Lower leg skin (tissue), 3 donors: ENCODE measurements around the gene PI16.

Source experiments
- POLR2A ChIP-seq, 2 donors: fragments of 450-650 bp; IDR thresholded peaks; one replicate each; pipeline ENCODE4 v1.6.1; 2016 to 2017; ENCODE audit warnings: antibody characterized with exemption in 2 of 2, mild to moderate bottlenecking in 1 of 2, moderate library complexity in 1 of 2
- TF ChIP-seq, protein P1 (sequence below), 3 donors: fragments of 450-650 bp; IDR thresholded peaks; one replicate each; pipeline ENCODE4 v1.5.1; 2016; ENCODE audit warnings: antibody characterized with exemption in 3 of 3, mild to moderate bottlenecking in 3 of 3, moderate library complexity in 2 of 3

DNA sequence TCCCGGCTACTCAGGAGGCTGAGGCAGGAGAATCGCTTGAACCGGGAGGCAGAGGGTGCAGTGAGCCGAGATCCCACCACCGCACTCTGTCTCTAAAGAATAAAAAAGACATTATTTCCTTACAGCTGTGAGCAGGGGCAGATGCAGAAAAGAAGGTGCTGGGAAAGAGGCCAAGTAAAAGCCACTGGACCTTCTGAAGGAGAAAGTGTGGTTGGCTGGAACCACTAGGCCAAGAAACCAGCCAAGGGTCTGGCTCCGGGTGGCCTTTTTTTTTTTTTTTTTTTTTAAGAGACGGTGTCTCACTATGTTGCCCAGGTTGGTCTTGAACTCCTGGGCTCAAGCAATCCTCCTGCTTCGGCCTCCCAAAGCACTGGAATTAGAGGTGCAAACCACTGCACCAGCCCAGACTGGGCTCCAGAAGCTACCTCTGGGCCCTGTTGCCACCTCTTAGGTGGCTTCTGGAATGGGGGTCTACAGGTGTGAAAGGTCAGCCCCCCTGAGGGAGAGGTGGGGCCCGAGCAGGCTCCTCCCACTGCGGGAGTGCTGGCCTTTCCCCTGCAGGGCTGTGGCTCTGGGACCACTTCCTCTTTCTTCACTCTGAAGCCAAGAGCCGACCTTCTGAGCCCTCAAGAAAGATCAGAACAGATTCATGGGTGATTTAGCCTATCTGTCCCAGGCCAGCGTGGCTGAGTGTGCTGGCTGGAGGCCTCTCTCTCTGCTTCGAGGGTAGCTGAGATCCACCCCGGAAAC is 50.7 kb downstream of the PI16 start, which contains the start of gene FGD2:
- no peak for TF ChIP-seq POLR2A (IDR thresholded peaks at IDR 0.05)
- TF ChIP-seq, protein P1, sequence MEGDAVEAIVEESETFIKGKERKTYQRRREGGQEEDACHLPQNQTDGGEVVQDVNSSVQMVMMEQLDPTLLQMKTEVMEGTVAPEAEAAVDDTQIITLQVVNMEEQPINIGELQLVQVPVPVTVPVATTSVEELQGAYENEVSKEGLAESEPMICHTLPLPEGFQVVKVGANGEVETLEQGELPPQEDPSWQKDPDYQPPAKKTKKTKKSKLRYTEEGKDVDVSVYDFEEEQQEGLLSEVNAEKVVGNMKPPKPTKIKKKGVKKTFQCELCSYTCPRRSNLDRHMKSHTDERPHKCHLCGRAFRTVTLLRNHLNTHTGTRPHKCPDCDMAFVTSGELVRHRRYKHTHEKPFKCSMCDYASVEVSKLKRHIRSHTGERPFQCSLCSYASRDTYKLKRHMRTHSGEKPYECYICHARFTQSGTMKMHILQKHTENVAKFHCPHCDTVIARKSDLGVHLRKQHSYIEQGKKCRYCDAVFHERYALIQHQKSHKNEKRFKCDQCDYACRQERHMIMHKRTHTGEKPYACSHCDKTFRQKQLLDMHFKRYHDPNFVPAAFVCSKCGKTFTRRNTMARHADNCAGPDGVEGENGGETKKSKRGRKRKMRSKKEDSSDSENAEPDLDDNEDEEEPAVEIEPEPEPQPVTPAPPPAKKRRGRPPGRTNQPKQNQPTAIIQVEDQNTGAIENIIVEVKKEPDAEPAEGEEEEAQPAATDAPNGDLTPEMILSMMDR (IDR thresholded peaks at IDR 0.05) = no peak
